NCI-H526 (cell line): Measurements from ENCODE around the gene THRB.

ENCODE experiments used
- DNase-seq, 2 experiments: peaks; one replicate each; lab custom pipeline; 2025; lab: John Stamatoyannopoulos, UW

Gene THRB

DNA sequence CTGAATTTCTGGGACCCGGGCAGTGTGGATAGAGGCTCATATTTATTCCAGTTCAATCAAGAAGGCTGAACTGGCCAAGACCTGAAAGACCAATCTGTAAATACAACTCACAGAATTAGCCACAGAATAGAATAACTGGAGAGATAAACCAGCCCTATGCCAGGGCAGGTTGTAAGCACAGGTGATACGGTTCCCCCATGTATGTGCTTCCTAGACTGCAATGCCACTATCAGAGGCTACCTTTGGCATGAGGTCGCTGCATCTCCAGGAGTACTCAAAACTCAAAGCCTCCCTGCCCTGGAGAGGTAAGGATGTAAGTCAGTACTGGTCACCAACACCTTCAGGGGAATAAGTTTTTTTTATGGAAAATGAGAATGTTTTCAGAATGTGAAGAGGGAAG lies 314.0 kb downstream of the THRB start:
- DNase-seq = no peak

GRCh38 chr3:24177201-24177600 lies 317.4 kb downstream of the THRB start:
- DNase-seq = no peak

DNA sequence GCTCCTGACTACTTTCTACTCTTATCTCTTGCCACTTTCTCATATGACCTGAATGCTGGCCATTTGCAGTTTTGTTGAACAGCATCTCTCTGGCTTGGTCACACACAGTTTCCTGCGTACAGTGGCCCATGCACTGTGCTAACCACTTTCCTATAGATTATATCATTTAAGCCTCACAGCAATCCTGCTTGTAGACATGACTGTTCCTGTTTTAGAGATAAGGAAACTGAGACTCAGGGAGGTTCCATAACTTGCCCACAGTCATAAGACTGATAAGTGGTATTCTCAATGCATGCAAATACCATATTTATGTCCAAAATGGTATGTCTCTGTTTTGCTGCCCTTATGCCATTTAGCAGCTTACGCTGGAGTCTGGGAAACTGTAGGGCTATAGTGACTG lies 320.0 kb downstream of the THRB start:
- DNase-seq = no peak

DNA sequence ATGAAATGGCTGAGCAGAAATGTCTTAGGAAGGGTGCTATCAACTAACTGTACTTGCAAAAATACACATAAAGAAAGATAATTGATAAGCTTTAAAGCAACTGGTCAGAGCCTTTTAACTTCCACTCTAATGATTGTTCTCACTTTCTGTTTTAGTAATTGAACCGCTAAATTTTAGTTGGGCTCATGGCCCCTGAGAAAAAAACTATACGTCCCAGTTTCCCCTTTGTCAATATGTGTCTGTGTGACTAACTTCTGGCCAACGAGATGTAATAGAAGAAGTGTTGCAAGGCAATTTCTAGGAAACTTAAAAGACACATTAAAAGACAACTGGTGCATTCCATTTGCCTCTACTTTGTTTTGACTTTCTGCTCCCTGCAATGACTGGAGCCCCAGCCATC lies 325.7 kb downstream of the THRB start:
- DNase-seq = no peak

DNA sequence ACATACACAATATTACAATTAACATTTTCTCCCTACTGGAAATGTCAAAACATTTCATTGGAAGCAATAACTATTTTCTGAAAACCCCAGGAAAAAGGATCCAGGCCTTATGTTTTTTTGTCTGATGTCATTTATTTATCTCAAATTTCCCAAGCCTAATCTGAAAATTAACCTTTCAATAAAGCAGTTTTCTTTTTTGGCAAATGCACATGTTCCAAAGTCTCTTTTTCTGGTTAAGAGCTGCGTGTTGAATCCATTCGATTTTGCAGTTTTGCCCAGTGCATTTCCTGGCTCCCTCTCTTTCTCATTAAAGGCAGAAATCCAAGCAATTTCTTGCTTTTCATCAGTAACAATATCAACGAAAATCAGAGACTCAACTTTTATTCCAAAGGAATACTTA lies 327.2 kb downstream of the THRB start:
- DNase-seq = no peak

- DNase-seq = no peak
Measured at GRCh38 chr3:24166515-24166914, 328.1 kb downstream of the THRB start.

GRCh38 chr3:24165603-24165982 lies 329.1 kb downstream of the THRB start:
- no peak for DNase-seq

DNA sequence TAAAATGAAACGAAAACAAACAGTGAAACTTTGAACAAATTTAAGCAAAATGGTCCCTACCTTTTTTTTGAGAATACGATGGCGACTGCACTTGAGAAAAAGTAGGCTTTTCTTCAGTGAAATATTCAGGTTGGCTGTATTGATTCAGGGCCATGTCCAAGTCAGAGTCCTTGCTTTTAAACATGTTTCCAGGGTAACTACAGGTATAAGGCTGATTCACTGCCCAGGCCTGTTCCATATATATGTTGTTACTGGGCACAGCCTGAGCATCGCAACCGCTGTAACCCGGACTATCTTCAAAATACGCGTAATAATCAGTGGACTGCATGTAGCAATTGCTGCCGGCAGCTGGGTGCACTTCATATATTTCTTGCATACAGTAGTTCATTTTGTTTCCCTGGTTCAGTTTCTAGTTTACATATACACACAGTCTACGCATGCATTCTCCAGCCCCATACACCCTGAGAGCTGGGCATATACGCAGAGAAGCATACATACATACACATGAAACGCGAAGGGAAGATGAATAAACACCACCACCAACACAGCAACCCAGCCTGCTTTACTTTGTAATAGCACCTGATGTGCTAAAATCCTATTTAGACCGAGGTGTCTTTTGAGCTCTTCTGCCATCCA lies 329.6 kb downstream of the THRB start:
- DNase-seq = no peak

DNA sequence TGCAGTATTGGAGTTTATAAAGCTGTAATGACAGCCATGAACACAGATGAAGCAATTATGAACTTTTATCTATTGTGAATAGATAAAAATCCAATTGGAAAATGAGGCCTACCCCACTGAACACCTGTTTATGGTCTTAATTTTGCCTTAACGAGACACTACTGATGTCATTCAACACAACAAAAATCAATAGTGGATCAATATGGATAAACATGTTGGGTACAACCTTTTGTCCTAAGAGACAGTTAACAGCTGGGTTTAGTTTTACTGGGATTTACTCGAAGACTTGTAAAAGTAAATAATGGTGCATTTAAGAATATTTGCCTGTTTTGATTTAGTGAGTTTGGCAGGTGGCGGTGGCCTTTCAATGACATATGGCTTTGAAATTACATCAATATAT lies 331.7 kb downstream of the THRB start:
- DNase-seq = no peak

- DNase-seq = no peak
Measured at GRCh38 chr3:24161841-24162240, 332.8 kb downstream of the THRB start.

- DNase-seq = no peak
Measured at GRCh38 chr3:24160424-24161095, 334.1 kb downstream of the THRB start.

GRCh38 chr3:24158761-24159454 lies 335.7 kb downstream of the THRB start:
- DNase-seq = no peak

DNA sequence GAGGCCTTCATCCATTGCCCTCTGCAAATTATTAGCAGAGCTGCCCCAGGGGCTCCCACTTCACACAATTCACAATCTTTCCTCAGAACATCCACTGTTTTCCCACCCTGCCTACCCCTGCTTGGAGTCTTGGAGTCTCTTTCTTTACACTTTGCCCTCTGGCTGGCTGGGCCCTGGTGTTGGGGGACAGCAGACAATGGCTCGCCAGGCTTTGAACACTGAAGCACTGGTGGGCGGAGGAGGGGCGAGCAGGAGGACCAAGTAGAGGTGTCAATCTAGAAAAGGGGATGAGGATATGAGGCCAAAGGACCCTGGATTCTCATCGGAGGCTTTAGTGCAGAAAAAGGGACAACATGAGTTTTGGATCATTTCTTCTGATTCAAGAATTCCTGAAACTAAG lies 337.5 kb downstream of the THRB start:
- DNase-seq = no peak

- DNase-seq = no peak
Measured at GRCh38 chr3:24156466-24156865, 338.2 kb downstream of the THRB start.

DNA sequence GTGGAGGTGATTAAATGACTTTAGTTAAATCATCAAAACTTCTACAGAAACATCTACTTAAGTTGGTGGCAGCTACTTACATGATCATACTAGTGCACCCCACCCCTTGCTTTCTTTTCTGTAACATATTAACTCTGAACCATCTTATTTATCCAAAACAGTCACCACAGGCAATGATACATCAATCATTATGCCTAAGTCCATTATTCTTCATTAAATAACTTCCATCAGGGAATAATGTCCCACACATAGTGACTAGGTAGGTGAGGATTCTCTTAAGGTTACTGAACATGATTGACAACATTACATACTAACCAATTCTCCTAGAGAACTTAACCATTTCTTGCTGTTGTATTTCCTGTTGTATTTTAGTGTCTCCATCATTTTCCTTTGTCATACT lies 339.4 kb downstream of the THRB start:
- no peak for DNase-seq

DNA sequence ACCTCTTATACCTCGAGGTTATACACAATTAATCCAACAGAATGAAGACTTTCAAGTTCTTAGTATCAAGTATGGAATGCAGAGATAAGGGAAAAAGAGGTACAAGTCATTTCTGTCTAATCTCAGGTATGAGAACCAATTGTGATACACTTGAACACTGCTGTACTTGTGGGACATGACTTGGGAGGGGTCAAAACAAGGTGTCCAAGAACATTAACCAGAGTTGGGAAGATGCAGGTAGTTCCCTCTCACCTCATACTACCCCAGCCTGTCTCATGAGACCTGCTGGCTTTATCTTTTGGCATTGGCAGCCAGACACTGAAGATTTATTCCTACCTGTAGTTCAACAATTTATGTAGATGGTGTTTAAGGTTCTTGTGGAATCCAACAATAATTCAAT lies 339.9 kb downstream of the THRB start:
- DNase-seq = no peak

GRCh38 chr3:24154013-24154695 lies 340.5 kb downstream of the THRB start:
- no peak for DNase-seq

- DNase-seq = no peak
Measured at GRCh38 chr3:24151594-24151993, 343.1 kb downstream of the THRB start.

DNA sequence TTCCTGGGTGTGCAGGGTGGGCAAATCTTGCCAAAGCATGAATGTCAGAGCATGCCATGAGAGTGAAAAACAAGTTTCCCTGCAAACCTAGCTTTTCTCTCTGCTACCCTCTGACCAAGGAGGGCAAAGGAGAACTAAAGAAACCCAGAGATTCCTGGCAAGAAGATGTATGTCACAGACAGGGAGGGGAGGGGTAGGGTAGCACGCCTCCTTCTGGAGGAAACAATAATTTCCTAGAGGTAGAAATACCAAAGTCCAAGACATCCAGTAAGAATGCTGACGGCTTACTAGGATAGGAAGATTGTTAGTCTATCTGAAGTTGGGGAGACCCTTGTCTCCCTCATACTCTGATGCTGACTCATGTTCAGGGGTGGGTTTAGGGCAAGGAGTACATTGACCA lies 345.6 kb downstream of the THRB start:
- no peak for DNase-seq

DNA sequence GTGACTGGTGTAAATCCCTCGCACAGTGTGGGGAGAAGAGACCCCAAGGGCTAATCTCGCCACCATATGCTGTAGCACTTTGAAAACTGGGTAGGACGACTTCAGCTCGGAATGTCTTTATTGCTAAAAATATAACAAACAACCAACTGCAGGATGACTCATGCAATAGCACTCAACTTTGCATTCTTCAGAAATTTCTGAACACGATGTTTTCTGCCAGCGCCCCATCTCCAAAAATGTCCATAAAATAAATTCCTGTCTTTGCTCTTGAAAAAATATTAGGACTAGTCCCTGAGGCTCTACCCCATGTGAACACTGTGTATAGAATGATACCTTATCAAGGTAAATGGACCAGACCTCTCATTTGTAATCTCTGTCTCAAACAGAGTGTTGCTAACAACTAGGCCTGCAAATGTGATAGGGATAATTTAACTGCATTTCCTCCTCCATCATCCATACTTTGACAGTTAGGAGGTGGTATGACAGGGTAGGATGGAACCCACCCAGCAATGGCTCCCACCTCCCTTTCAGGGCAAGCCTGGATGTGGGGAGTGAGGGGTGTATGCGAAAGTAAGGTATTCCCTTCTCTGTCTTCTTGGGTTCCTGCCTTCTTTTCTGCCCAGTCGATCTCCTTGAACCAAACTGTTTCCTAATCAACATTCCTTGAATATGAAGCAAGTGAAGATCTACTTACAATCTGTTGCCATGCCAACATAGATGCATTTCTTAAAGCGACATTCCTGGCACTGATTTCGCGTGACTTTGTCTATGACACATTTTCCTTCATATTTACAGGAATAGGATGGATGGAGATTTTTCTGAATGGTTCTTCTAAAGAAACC lies 348.4 kb downstream of the THRB start:
- DNase-seq = no peak

GRCh38 chr3:24145481-24145880 lies 349.2 kb downstream of the THRB start:
- no peak for DNase-seq

DNA sequence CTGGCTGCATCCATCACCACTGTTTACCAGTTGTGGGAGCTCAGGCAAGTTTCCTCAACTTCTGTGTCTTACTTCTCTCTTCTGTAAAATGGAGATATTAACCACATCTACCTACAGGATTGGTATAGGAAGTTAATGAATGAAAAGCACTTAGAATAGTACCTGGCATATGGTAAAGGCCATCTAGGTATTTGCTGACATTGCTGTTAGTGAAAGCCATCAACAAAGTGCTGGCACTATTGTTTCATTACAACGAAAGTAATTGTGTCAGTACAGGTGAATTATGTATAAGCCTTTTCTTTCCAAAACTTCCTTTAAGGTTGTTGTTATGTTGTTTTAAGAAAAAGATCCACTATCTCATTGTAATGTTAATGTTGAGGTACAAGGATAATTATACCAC lies 352.5 kb downstream of the THRB start:
- no peak for DNase-seq
